ENCODE results near the gene THPO.

THPO gene

GRCh38 chr3:184337399-184337714 lies 40.6 kb downstream of the THPO start, which contains the start of gene FAM131A:
Gene FAM131A (plus strand): TSS chr3:184337600. CDS start chr3:184337631, 31 bp downstream.
- DNase-seq (ENCODE audit: low read depth): peak; percentile 38
- H3K4me3 ChIP-seq (replicated peaks; ENCODE audit: low read depth, low read length): peak within 1 kb of the TSS; percentile 70
- no peak for TF ChIP-seq CTCF (IDR thresholded peaks at IDR 0.05; ENCODE audit: low read length, missing control alignments)

- TF ChIP-seq CTCF (IDR thresholded peaks at IDR 0.05; ENCODE audit: low read length, missing control alignments): no peak
- H3K4me3 ChIP-seq (replicated peaks; ENCODE audit: low read depth, low read length): peak overlapping the region; percentile 70
- peak; percentile 71 for DNase-seq (ENCODE audit: low read depth)
These were observed 41.2 kb downstream of the THPO start for GRCh38 chr3:184336547-184337398.

GRCh38 chr3:184335661-184336546 lies 42.1 kb downstream of the THPO start:
- no peak for TF ChIP-seq CTCF (IDR thresholded peaks at IDR 0.05; ENCODE audit: low read length, missing control alignments)
- peak overlapping the region; percentile 70 for H3K4me3 ChIP-seq (replicated peaks; ENCODE audit: low read depth, low read length)
- peak; percentile 82 for DNase-seq (ENCODE audit: low read depth)

- no peak overlapping the region for H3K4me3 ChIP-seq (replicated peaks; ENCODE audit: low read depth, low read length)
- DNase-seq (ENCODE audit: low read depth): no peak
- no peak for TF ChIP-seq CTCF (IDR thresholded peaks at IDR 0.05; ENCODE audit: low read length, missing control alignments)
These were observed 42.7 kb downstream of the THPO start for GRCh38 chr3:184335291-184335660.

GRCh38 chr3:184334470-184335158 lies 43.4 kb downstream of the THPO start:
- peak; percentile 28 for DNase-seq (ENCODE audit: low read depth)
- no peak for TF ChIP-seq CTCF (IDR thresholded peaks at IDR 0.05; ENCODE audit: low read length, missing control alignments)
- no peak overlapping the region for H3K4me3 ChIP-seq (replicated peaks; ENCODE audit: low read depth, low read length)

- no peak for DNase-seq (ENCODE audit: low read depth)
These were observed 44.3 kb downstream of the THPO start for GRCh38 chr3:184333700-184334099.

More at GRCh38 chr3:184333700-184334099, 44.3 kb downstream of the THPO start:
- no peak for TF ChIP-seq CTCF (IDR thresholded peaks at IDR 0.05; ENCODE audit: low read length, missing control alignments)
- no peak overlapping the region for H3K4me3 ChIP-seq (replicated peaks; ENCODE audit: low read depth, low read length)
